DOHH2 (cell line): ENCODE measurements around the gene NR5A2.

ENCODE experiments used
- H3F3A ChIP-seq: fragments of 200-600 bp; sonication (generic), shearing (Covaris generic); 2 replicates; pipeline ENCODE4 v1.6.0; 2016; ENCODE audit warnings: antibody characterized with exemption, mild to moderate bottlenecking; ENCODE audit not compliant: control insufficient read depth, insufficient read depth
- H3K27ac ChIP-seq: fragments of 200-600 bp; sonication (generic); 2 replicates; pipeline ENCODE4 v1.5.1; 2014; ENCODE audit warnings: low read depth, mild to moderate bottlenecking, low read length, moderate library complexity
- H3K27me3 ChIP-seq: fragments of 200-600 bp; sonication (generic); 2 replicates; pipeline ENCODE4 v1.6.1; 2014; ENCODE audit warnings: mild to moderate bottlenecking, low read length, mixed read lengths; ENCODE audit not compliant: control insufficient read depth
- H3K36me3 ChIP-seq: fragments of 200-600 bp; sonication (generic); 2 replicates; pipeline ENCODE4 v1.6.1; 2014; ENCODE audit warnings: mild to moderate bottlenecking, low read length, moderate library complexity, mixed read lengths; ENCODE audit not compliant: control insufficient read depth
- H3K4me1 ChIP-seq: fragments of 200-600 bp; sonication (generic); 2 replicates; pipeline ENCODE4 v1.6.1; 2014; ENCODE audit warnings: mild to moderate bottlenecking, low read length, mixed read lengths; ENCODE audit not compliant: control insufficient read depth
- H3K4me2 ChIP-seq: fragments of 200-600 bp; sonication (generic); 2 replicates; pipeline ENCODE4 v1.6.0; 2014; ENCODE audit warnings: mild to moderate bottlenecking, low read length, moderate library complexity
- H3K4me3 ChIP-seq: fragments of 200-600 bp; sonication (generic); 2 replicates; pipeline ENCODE4 v1.5.1; 2014; ENCODE audit warnings: mild to moderate bottlenecking, low read length, mixed read lengths
- H3K79me2 ChIP-seq: fragments of 200-600 bp; sonication (generic); 2 replicates; pipeline ENCODE4 v1.6.1; 2014; ENCODE audit warnings: mild to moderate bottlenecking, low read length, mixed read lengths; ENCODE audit not compliant: control insufficient read depth
- H3K9me2 ChIP-seq: fragments of 200-600 bp; sonication (generic); replicated peaks from 2 replicates; pipeline ENCODE4 v1.6.1; 2014; ENCODE audit warnings: mild to moderate bottlenecking, low read length, mixed read lengths; ENCODE audit not compliant: control insufficient read depth
- H3K9me3 ChIP-seq: fragments of 200-600 bp; sonication (generic); 2 replicates; pipeline ENCODE4 v1.6.1; 2014; ENCODE audit warnings: antibody characterized with exemption, low read length, mixed read lengths; ENCODE audit not compliant: control insufficient read depth, insufficient read depth
- H4K20me1 ChIP-seq: fragments of 200-600 bp; sonication (generic); 2 replicates; pipeline ENCODE4 v1.6.0; 2014; ENCODE audit warnings: low read depth, mild to moderate bottlenecking, antibody characterized with exemption, low read length, moderate library complexity; ENCODE audit not compliant: control insufficient read depth, insufficient read depth
- CTCF ChIP-seq: fragments of 200-600 bp; sonication (generic); IDR thresholded peaks from one replicate; pipeline ENCODE4 v1.5.1; 2014; ENCODE audit warnings: antibody characterized with exemption, mild to moderate bottlenecking, low read depth, low read length; ENCODE audit not compliant: poor library complexity, severe bottlenecking
- EZH2phosphoT487 ChIP-seq: fragments of 200-600 bp; sonication (generic); IDR thresholded peaks from 2 replicates; pipeline ENCODE4 v1.6.1; 2017; ENCODE audit warnings: borderline replicate concordance, mild to moderate bottlenecking, antibody characterized with exemption, low read length, moderate library complexity, mixed read lengths

NR5A2 gene

GRCh38 chr1:200073286-200073637 is 45.8 kb downstream of the NR5A2 start:
- TF ChIP-seq CTCF (no peak), EZH2phosphoT487 (no peak)
- no peak overlapping the region for H3K4me3 ChIP-seq

GRCh38 chr1:200075522-200075921 is 48.0 kb downstream of the NR5A2 start:
- no peaks in the 10 kb centered on the region for H3F3A ChIP-seq
- H3K4me3 ChIP-seq = peak overlapping the region; percentile 39; the same call in 1 of the 2 replicates
- H3K9me2 ChIP-seq = no peaks in the 10 kb centered on the region
- H3K4me2 ChIP-seq = peak overlapping the region; percentile 45
- H3K27me3 ChIP-seq = no peaks in the 10 kb centered on the region
- no peaks in the 10 kb centered on the region for H3K36me3 ChIP-seq
- peaks cover 32% of the 10 kb centered on the region for H3K4me1 ChIP-seq
- 0 out of 2 replicates have a peak overlapping the region, but pooled peaks have one; percentile 1 for H3K27ac ChIP-seq
- no peaks in the 10 kb centered on the region for H3K9me3 ChIP-seq
- H3K79me2 ChIP-seq = no peaks in the 10 kb centered on the region
- H4K20me1 ChIP-seq = no peaks in the 10 kb centered on the region
- TF ChIP-seq EZH2phosphoT487 (no peak), CTCF (no peak)

More at GRCh38 chr1:200073286-200073637, 45.8 kb downstream of the NR5A2 start:
- Histone ChIP-seq H4K20me1 (no peaks in the 10 kb centered on the region), H3K4me2 (no peak overlapping the region), H3K79me2 (no peaks in the 10 kb centered on the region), H3F3A (no peaks in the 10 kb centered on the region), H3K27me3 (no peaks in the 10 kb centered on the region), H3K4me1 (peaks cover 32% of the 10 kb centered on the region), H3K27ac (no peak overlapping the region), H3K9me2 (no peaks in the 10 kb centered on the region), H3K36me3 (no peaks in the 10 kb centered on the region), H3K9me3 (no peaks in the 10 kb centered on the region)

DNA sequence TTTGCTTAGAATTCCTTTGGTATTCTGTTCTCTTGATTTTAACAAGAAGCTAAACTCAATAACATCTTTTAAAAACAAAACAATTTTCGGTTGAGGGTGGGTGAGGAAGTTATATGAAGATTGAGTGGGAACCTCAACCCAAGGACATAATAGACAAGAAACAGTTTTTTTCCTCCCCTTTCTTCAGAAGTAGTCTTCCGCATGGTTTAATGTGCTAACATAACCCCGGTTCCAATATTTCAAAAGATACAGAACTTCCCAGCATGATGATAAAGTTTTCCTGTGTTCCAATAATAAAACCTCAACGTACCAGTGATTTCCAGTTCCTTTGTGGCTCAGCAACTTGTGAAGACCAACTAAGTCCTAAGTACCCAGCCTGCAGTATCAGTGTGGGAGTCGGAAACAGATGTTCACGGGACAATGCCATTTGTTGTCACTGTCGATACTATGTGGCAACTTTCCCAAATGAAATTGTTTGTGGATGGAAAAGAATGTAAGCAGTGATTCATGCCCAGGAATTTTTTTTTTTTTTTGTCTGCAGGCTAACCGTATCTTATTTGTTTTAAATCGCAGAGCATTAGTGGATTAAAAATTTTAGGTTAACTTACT is 48.5 kb downstream of the NR5A2 start:
- Histone ChIP-seq H3K36me3 (no peaks in the 10 kb centered on the region), H3K4me1 (peaks cover 32% of the 10 kb centered on the region), H4K20me1 (no peaks in the 10 kb centered on the region), H3K4me2 (no peak overlapping the region), H3F3A (no peaks in the 10 kb centered on the region), H3K9me3 (no peaks in the 10 kb centered on the region), H3K27me3 (no peaks in the 10 kb centered on the region), H3K79me2 (no peaks in the 10 kb centered on the region), H3K9me2 (no peaks in the 10 kb centered on the region), H3K4me3 (no peak overlapping the region), H3K27ac (0 out of 2 replicates have a peak overlapping the region, but pooled peaks have one; percentile 1)
- TF ChIP-seq CTCF (no peak), EZH2phosphoT487 (no peak)
